K562 (cell line): ENCODE data around the gene PDZK1IP1. TPM values are rescaled to one million over a fixed set of nuclear protein-coding genes. Genes with fewer than 3 reads are reported as not detected.
A peak's percentile ranks its signal among the peaks of the same experiment; 100 is the strongest.

Source experiments
- CTCF ChIP-seq, 3 experiments: IDR thresholded peaks in 2 of 3; conservative IDR thresholded peaks in 1 of 3; 2 replicates each; pipeline ENCODE4 v1.5.1; 2011 to 2012; ENCODE audit warnings: low read length in 3 of 3, mild to moderate bottlenecking in 3 of 3, control low read depth in 2 of 3, improper control_type of control experiment in 1 of 3, inconsistent platforms in 1 of 3, low read depth in 1 of 3, mixed read lengths in 1 of 3, moderate library complexity in 1 of 3; ENCODE audit not compliant: insufficient read depth in 2 of 3
- DDX20 ChIP-seq: fragments of 450-650 bp; IDR thresholded peaks from 2 replicates; pipeline ENCODE4 v1.6.1; 2016; ENCODE audit warnings: missing genetic modification characterization, low read depth, mild to moderate bottlenecking, missing compliant biosample characterization, moderate library complexity
- ETS2 ChIP-seq: IDR thresholded peaks from 2 replicates; pipeline ENCODE4 v1.6.1; 2016; ENCODE audit warnings: borderline replicate concordance, missing genetic modification characterization, mild to moderate bottlenecking, moderate library complexity, missing compliant biosample characterization; ENCODE audit not compliant: poor library complexity, severe bottlenecking
- FOXK2 ChIP-seq, 2 experiments: fragments of 450-650 bp; IDR thresholded peaks in 1 of 2; conservative IDR thresholded peaks in 1 of 2; 2 replicates each; pipeline ENCODE4 v1.6.1; 2016; ENCODE audit warnings: low read depth in 2 of 2, mild to moderate bottlenecking in 1 of 2
- HLTF ChIP-seq: fragments of 450-650 bp; IDR thresholded peaks from 2 replicates; pipeline ENCODE4 v1.6.1; 2016
- HOMEZ ChIP-seq: fragments of 250-450 bp; sonication (Bioruptor Pico); IDR thresholded peaks from 2 replicates; pipeline ENCODE4 v1.4.0; 2020; ENCODE audit warnings: mild to moderate bottlenecking, moderate library complexity
- IRF2 ChIP-seq: sonication (generic); formaldehyde crosslinking; IDR thresholded peaks from 2 replicates; pipeline ENCODE4 v1.8.1; 2022; ENCODE audit warnings: mild to moderate bottlenecking, missing genetic modification reagents
- MLX ChIP-seq, 2 experiments: fragments of 450-650 bp in 1 of 2; sonication (generic) in 1 of 2; formaldehyde crosslinking; conservative IDR thresholded peaks; 2 replicates each; pipeline versions ENCODE4 v1.4.0 to v1.8.1; 2020 to 2022; ENCODE audit warnings: mild to moderate bottlenecking in 1 of 2, missing genetic modification reagents in 1 of 2
- NR2C1 ChIP-seq, 2 experiments: fragments of 450-650 bp; IDR thresholded peaks; 2 replicates each; pipeline ENCODE4 v1.6.1; 2017; ENCODE audit warnings: mild to moderate bottlenecking in 2 of 2, antibody characterized with exemption in 1 of 2, inconsistent platforms in 1 of 2, missing compliant biosample characterization in 1 of 2, missing genetic modification characterization in 1 of 2
- NR3C1 ChIP-seq: sonication (generic); formaldehyde crosslinking; IDR thresholded peaks from 2 replicates; pipeline ENCODE4 v1.8.1; 2022; ENCODE audit warnings: missing genetic modification reagents
- NRF1 ChIP-seq, 2 experiments: fragments of 450-650 bp; IDR thresholded peaks in 1 of 2; conservative IDR thresholded peaks in 1 of 2; 2 replicates each; pipeline ENCODE4 v1.6.1; 2014; ENCODE audit warnings: mild to moderate bottlenecking in 2 of 2
- POLR3A ChIP-seq: IDR thresholded peaks from 2 replicates; pipeline ENCODE4 v1.6.1; 2011; ENCODE audit warnings: borderline replicate concordance, mild to moderate bottlenecking, moderate library complexity; ENCODE audit not compliant: insufficient read length, insufficient read depth; ENCODE audit errors: extremely low read depth
- RB1 ChIP-seq: fragments of 450-650 bp; IDR thresholded peaks from 2 replicates; pipeline ENCODE4 v1.6.1; 2017; ENCODE audit warnings: low read depth, mild to moderate bottlenecking
- SMARCB1 ChIP-seq: IDR thresholded peaks from 2 replicates; pipeline ENCODE4 v1.6.1; 2011; ENCODE audit warnings: improper control_type of control experiment, low read depth; ENCODE audit not compliant: insufficient read length
- SUPT5H ChIP-seq: fragments of 450-650 bp; IDR thresholded peaks from 2 replicates; pipeline ENCODE4 v1.6.1; 2016
- ZNF124 ChIP-seq: sonication (generic); formaldehyde crosslinking; IDR thresholded peaks from 2 replicates; pipeline ENCODE4 v1.8.1; 2022; ENCODE audit warnings: missing genetic modification reagents
- ZNF311 ChIP-seq: fragments of 250-450 bp; sonication (Bioruptor Pico); IDR thresholded peaks from 2 replicates; pipeline ENCODE4 v1.4.0; 2020; ENCODE audit warnings: mild to moderate bottlenecking, moderate library complexity
- ZNF41 ChIP-seq: fragments of 250-450 bp; sonication (Bioruptor Pico); conservative IDR thresholded peaks from 2 replicates; pipeline ENCODE4 v1.4.0; 2020; ENCODE audit warnings: mild to moderate bottlenecking
- ZSCAN29 ChIP-seq: fragments of 450-650 bp; IDR thresholded peaks from 2 replicates; pipeline ENCODE4 v1.6.1; 2017
- polyA plus RNA-seq, 8 experiments: library from polyadenylated mRNA; depleted of rRNA in 4 of 8; stranded (reverse) in 5 of 8; unstranded in 3 of 8; fragments of >200 nt; fragmentation: Nextera tagmentation in 2 of 8; fragmentation: Illumina TruSeq in 1 of 8; extraction: Ambion mirVana in 2 of 8; extraction: Trizol in 1 of 8; gene quantifications; 2 replicates each; pipeline versions ENCODE4 v1.2.1 to v1.2.3, GENCODE V29; 2011 to 2014; ENCODE audit warnings: inconsistent platforms in 1 of 8, missing spikeins in 1 of 8
- total RNA-seq, 7 experiments: library from RNA; depleted of rRNA in 6 of 7; stranded (reverse); fragments of >200 nt in 6 of 7; fragmentation: Illumina TruSeq in 2 of 7; extraction: Trizol in 2 of 7; gene quantifications; 2 replicates each; pipeline versions ENCODE4 v1.2.1 to v1.2.3, GENCODE V29; 2011 to 2021; ENCODE audit warnings: low replicate concordance in 1 of 7
- TF ChIP-seq, protein P1 (sequence below), 2 experiments: fragments of 450-650 bp; IDR thresholded peaks; 2 replicates each; pipeline ENCODE4 v1.6.1; 2018; ENCODE audit warnings: mild to moderate bottlenecking in 2 of 2, low read depth in 1 of 2; ENCODE audit not compliant: partially characterized antibody in 2 of 2

The PDZK1IP1 gene
- total and polyA plus RNA-seq, 9 of the 15 experiments (the other 6 are each of a cell fraction or from before 2014, with no cell fraction given): 0.17 to 0.68 (median 0.53) TPM; not detected in 2

DNA sequence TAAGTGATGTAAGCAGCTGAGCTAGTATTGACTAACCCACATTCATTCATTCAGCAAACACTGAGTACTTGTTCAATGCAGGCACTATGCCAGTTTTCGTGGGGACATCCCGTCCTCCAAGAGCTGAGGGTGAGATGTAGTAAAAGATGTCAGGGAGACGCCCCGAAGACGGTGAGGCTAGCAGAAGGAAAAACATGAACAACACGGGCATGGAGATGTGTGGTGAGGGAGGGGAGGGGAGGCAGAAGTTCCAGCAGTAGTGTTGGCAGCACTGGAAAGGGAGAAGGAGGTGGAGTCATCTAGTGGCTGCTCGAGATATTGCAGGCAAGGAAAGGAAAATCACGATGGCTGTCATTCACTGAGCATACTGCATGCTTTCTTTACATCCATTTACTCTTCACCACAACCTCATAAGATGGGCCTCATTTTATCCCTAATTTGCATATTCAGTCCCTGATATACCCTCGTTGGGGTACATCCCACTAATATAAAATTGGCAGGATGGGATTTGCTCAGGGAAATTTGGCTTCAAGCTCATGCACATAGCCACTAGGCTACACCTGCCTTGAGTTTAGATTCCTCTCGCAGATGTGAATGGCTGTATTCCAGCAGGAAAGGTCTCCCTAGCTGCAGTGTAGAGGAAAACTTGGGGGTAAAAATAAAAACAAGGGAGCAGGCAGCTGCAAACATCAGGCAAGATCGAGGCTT is 14.5 kb downstream of the PDZK1IP1 start (continued):
- peak; percentile 94 to 99 (median 98) for TF ChIP-seq CTCF (IDR thresholded peaks at IDR 0.05 in 2 of 3, conservative IDR thresholded peaks at IDR 0.05 in 1 of 3; ENCODE audit: insufficient read depth in 2 of 3, low read depth in 1 of 3, low read length in 3 of 3)
- TF ChIP-seq NRF1 (conservative IDR thresholded peaks at IDR 0.05 in 1 of 2, IDR thresholded peaks at IDR 0.05 in 1 of 2): peak in 1 of 2 experiments; percentile 16; a peak in 1 of 4 replicates
- TF ChIP-seq NR2C1 (IDR thresholded peaks at IDR 0.05): no peak
- no peak for TF ChIP-seq NR2C1 (tag; IDR thresholded peaks at IDR 0.05)
- no peak for TF ChIP-seq RB1
- TF ChIP-seq FOXK2 (conservative IDR thresholded peaks at IDR 0.05 in 1 of 2, IDR thresholded peaks at IDR 0.05 in 1 of 2; ENCODE audit: low read depth in 2 of 2): 0 out of 4 replicates have a peak, but pooled peaks of 1 of the 2 experiments have one; percentile 43
- no peak for TF ChIP-seq ZSCAN29
- TF ChIP-seq ZNF311 (CRISPR knock-in tag): no peak
- no peak for TF ChIP-seq SMARCB1
- TF ChIP-seq MLX (CRISPR knock-in tag; conservative IDR thresholded peaks at IDR 0.05): no peak
- no peak for TF ChIP-seq POLR3A
- TF ChIP-seq DDX20: no peak
- TF ChIP-seq ZNF41 (CRISPR knock-in tag): no peak
- no peak for TF ChIP-seq SUPT5H
- no peak for TF ChIP-seq ETS2 (tag)
- TF ChIP-seq HLTF: peak; percentile 72; the same call in 1 of the 2 replicates
- TF ChIP-seq, protein P1, sequence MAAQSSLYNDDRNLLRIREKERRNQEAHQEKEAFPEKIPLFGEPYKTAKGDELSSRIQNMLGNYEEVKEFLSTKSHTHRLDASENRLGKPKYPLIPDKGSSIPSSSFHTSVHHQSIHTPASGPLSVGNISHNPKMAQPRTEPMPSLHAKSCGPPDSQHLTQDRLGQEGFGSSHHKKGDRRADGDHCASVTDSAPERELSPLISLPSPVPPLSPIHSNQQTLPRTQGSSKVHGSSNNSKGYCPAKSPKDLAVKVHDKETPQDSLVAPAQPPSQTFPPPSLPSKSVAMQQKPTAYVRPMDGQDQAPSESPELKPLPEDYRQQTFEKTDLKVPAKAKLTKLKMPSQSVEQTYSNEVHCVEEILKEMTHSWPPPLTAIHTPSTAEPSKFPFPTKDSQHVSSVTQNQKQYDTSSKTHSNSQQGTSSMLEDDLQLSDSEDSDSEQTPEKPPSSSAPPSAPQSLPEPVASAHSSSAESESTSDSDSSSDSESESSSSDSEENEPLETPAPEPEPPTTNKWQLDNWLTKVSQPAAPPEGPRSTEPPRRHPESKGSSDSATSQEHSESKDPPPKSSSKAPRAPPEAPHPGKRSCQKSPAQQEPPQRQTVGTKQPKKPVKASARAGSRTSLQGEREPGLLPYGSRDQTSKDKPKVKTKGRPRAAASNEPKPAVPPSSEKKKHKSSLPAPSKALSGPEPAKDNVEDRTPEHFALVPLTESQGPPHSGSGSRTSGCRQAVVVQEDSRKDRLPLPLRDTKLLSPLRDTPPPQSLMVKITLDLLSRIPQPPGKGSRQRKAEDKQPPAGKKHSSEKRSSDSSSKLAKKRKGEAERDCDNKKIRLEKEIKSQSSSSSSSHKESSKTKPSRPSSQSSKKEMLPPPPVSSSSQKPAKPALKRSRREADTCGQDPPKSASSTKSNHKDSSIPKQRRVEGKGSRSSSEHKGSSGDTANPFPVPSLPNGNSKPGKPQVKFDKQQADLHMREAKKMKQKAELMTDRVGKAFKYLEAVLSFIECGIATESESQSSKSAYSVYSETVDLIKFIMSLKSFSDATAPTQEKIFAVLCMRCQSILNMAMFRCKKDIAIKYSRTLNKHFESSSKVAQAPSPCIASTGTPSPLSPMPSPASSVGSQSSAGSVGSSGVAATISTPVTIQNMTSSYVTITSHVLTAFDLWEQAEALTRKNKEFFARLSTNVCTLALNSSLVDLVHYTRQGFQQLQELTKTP (IDR thresholded peaks at IDR 0.05; ENCODE audit: low read depth in 1 of 2, partially characterized antibody in 2 of 2): no peak
- no peak for TF ChIP-seq HOMEZ (CRISPR knock-in tag)
- TF ChIP-seq ZNF124 (CRISPR knock-in tag): no peak
- no peak for TF ChIP-seq NR3C1
- TF ChIP-seq IRF2: no peak
